AG09319 (cell line): Measurements from ENCODE around the gene ZFAND5.

Experiments used
- DNase-seq: peaks from one replicate; pipeline ENCODE4 v3.0.0-alpha.2; 2010; ENCODE audit warnings: low read depth; ENCODE audit errors: extremely low read depth
- TF ChIP-seq, protein P1 (sequence below): IDR thresholded peaks from 2 replicates; pipeline ENCODE4 v1.5.1; 2011; ENCODE audit warnings: low read depth, mild to moderate bottlenecking, inconsistent platforms, low read length, moderate library complexity

The ZFAND5 gene

GRCh38 chr9:72353455-72354116 is 11.4 kb downstream of the ZFAND5 start:
- TF ChIP-seq, protein P1, sequence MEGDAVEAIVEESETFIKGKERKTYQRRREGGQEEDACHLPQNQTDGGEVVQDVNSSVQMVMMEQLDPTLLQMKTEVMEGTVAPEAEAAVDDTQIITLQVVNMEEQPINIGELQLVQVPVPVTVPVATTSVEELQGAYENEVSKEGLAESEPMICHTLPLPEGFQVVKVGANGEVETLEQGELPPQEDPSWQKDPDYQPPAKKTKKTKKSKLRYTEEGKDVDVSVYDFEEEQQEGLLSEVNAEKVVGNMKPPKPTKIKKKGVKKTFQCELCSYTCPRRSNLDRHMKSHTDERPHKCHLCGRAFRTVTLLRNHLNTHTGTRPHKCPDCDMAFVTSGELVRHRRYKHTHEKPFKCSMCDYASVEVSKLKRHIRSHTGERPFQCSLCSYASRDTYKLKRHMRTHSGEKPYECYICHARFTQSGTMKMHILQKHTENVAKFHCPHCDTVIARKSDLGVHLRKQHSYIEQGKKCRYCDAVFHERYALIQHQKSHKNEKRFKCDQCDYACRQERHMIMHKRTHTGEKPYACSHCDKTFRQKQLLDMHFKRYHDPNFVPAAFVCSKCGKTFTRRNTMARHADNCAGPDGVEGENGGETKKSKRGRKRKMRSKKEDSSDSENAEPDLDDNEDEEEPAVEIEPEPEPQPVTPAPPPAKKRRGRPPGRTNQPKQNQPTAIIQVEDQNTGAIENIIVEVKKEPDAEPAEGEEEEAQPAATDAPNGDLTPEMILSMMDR: no peak
- DNase-seq: no peak

- no peak for DNase-seq
- TF ChIP-seq, protein P1: no peak
Measured at GRCh38 chr9:72352911-72353388, 12.1 kb downstream of the ZFAND5 start.

DNA sequence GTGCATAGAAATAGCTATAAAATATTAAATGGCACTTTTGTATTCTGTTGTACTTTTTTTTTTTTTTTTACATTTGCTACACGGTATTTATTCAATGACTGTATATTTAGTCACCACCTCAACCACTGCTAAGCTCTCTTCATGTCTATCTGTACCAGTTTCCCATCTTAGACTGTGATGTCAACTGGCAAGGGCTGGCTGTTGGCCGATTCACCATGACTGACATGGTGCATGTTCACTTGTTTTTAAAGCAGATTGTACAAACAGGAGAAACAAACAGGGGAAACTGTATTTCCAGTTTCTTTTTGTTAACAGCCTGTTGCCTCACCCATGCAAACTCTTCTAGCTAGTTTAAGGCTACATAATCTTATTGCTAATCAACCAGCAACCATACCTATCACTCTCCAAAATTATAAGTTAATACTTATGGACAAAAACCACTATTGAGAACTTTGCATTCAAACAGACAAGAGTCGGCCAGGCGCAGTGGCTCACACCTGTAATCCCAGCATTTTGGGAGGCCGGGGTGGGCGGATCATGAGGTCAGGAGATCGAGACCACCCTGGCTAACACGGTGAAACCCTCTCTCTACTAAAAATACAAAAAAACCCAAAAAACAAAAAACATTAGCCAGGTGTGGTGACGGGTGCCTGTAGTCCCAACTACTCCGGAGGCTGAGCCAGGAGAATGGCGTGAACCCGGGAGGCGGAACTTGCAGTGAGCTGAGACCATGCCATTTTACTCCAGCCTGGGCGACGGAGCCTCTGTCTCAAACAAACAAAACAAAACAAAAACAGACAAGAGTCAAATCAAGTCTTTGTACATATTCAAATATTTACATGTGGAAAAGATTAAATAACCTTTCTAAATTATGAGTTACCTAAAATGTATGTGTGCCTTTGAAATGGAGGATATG is 13.2 kb downstream of the ZFAND5 start:
- DNase-seq: no peak

GRCh38 chr9:72349911-72350310 is 15.1 kb downstream of the ZFAND5 start:
- TF ChIP-seq, protein P1: no peak
- no peak for DNase-seq

More for the DNA sequence above, 13.2 kb downstream of the ZFAND5 start:
- TF ChIP-seq, protein P1: no peak

GRCh38 chr9:72349240-72349639 is 15.8 kb downstream of the ZFAND5 start:
- no peak for DNase-seq
- TF ChIP-seq, protein P1: no peak

DNA sequence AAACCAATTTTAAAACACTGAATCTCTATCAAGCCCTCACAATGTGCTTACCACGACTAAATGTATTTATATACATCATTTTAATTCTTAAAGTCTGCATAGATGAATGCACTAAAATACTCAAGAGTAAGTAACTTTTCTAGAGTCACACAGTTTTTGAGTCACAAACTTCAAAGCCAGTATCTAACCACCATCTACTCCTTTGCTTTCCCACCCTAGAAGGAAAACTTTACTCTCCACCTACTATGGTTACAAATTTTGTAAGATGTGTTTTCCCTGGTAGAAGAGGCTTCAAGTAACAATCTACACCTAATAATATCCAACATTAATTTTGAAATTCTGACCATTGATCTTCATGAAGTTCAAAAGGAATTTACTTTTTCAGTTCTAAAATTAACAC is 18.7 kb downstream of the ZFAND5 start:
- no peak for DNase-seq
- TF ChIP-seq, protein P1: no peak

- TF ChIP-seq, protein P1: no peak
- DNase-seq: no peak
Measured at GRCh38 chr9:72338631-72339030, 26.4 kb downstream of the ZFAND5 start.
